Stimulated activated naive CD8-positive, alpha-beta T cell treated with anti-CD3 and anti-CD28 coated beads, Interleukin-15, Interleukin-2, amounts not matched to agents 100 ng/mL and 50 ng/mL, for 24 hours (primary cell): Measurements from ENCODE around the gene BAHCC1.

ENCODE experiments used
- H3K27ac Mint-ChIP-seq: one replicate; pipeline ENCODE4 v1.8.0; 2021; ENCODE audit warnings: mild to moderate bottlenecking, mixed read lengths
- H3K27me3 Mint-ChIP-seq: one replicate; pipeline ENCODE4 v1.8.0; 2021; ENCODE audit warnings: mixed read lengths
- H3K36me3 Mint-ChIP-seq: one replicate; pipeline ENCODE4 v1.8.0; 2021; ENCODE audit warnings: low read depth, mixed read lengths
- H3K4me1 Mint-ChIP-seq: one replicate; pipeline ENCODE4 v1.8.0; 2021; ENCODE audit warnings: low read depth, mixed read lengths
- H3K4me3 Mint-ChIP-seq: one replicate; pipeline ENCODE4 v1.8.0; 2021; ENCODE audit warnings: mild to moderate bottlenecking, mixed read lengths
- H3K9me3 Mint-ChIP-seq: one replicate; pipeline ENCODE4 v1.8.0; 2021; ENCODE audit warnings: mixed read lengths

BAHCC1 gene

GRCh38 chr17:81388091-81388611 lies 7.1 kb upstream of the BAHCC1 start:
- no peaks in the 10 kb centered on the region for H3K9me3 Mint-ChIP-seq
- H3K36me3 Mint-ChIP-seq = no peaks in the 10 kb centered on the region
- H3K27ac Mint-ChIP-seq = no peak overlapping the region
- H3K4me1 Mint-ChIP-seq = peaks cover 4% of the 10 kb centered on the region
- peak overlapping the region; percentile 79 for H3K4me3 Mint-ChIP-seq
- peaks cover 46% of the 10 kb centered on the region for H3K27me3 Mint-ChIP-seq

DNA sequence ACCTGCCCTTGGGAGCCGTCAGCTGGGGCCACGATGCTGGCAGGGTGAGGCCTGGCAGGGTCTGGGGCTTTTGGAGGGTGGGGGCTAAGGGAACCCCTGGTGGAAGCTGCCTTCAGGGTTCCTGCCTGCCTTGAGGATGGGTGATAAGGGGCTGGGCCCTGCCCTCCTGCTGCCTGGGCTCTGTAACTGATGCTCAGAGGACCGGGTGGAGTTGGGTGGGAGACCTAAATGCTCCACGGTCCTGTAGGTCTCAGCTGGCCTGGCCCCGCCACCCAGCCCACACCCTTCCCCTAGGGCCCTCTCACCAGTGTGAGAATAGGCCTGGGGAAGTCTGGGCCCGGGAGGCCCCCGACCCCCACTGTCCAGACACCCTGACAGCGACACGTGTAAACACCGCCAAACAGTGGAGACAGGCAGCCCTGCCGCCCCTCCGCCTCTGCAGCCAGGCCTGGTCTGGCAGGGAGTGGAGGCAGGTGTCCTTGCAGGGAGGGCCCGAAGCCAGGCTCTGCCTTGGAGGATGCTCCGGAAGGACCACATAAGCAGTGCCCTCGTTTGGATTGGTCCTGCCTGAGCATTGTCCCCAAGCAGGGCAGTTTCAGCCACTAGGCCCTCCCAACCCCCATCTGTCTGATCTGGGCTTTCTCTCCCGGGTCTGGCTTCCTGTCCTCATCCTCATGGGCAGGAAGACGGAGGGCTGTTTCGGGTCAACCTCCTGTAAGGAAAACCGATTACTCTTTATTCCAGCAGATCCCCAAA lies 6.5 kb upstream of the BAHCC1 start:
- peaks cover 5% of the 10 kb centered on the region for H3K4me1 Mint-ChIP-seq
- no peak overlapping the region for H3K27ac Mint-ChIP-seq
- no peak overlapping the region for H3K4me3 Mint-ChIP-seq
- H3K27me3 Mint-ChIP-seq = peaks cover 46% of the 10 kb centered on the region
- no peaks in the 10 kb centered on the region for H3K36me3 Mint-ChIP-seq
- no peaks in the 10 kb centered on the region for H3K9me3 Mint-ChIP-seq

DNA sequence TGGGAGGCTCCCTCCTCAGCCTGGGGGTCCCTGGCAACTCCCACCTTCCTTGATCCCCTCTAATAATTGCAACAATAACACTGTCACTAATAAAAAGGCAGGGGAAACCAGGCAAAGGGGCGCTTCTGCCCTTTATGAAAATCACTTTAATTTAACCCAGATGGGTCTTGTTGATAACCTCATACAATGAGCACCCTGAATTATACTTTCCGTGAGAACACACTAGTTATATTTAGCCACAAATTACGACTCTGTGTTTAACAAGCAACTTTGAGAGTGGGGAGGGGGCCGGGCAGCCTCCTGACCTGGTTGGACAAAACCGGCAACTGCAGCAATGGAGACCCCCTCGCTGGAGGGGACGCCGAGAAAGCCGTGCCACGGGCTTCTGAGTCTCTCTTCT lies 5.7 kb upstream of the BAHCC1 start:
- Mint-ChIP-seq H3K4me3 (no peak overlapping the region), H3K27me3 (peaks cover 54% of the 10 kb centered on the region), H3K36me3 (no peaks in the 10 kb centered on the region), H3K9me3 (no peaks in the 10 kb centered on the region), H3K27ac (no peak overlapping the region), H3K4me1 (peaks cover 12% of the 10 kb centered on the region)

- Mint-ChIP-seq H3K36me3 (no peaks in the 10 kb centered on the region), H3K27me3 (peaks cover 54% of the 10 kb centered on the region), H3K27ac (no peak overlapping the region), H3K4me3 (no peak overlapping the region), H3K9me3 (no peaks in the 10 kb centered on the region), H3K4me1 (peaks cover 18% of the 10 kb centered on the region)
Observed at GRCh38 chr17:81390029-81390872, 5.0 kb upstream of the BAHCC1 start.

- no peak overlapping the region for H3K4me3 Mint-ChIP-seq
- peaks cover 20% of the 10 kb centered on the region for H3K4me1 Mint-ChIP-seq
- H3K9me3 Mint-ChIP-seq = no peaks in the 10 kb centered on the region
- H3K27me3 Mint-ChIP-seq = peaks cover 50% of the 10 kb centered on the region
- H3K27ac Mint-ChIP-seq = no peak overlapping the region
- H3K36me3 Mint-ChIP-seq = no peaks in the 10 kb centered on the region
Observed at GRCh38 chr17:81390873-81391255, 4.4 kb upstream of the BAHCC1 start.

DNA sequence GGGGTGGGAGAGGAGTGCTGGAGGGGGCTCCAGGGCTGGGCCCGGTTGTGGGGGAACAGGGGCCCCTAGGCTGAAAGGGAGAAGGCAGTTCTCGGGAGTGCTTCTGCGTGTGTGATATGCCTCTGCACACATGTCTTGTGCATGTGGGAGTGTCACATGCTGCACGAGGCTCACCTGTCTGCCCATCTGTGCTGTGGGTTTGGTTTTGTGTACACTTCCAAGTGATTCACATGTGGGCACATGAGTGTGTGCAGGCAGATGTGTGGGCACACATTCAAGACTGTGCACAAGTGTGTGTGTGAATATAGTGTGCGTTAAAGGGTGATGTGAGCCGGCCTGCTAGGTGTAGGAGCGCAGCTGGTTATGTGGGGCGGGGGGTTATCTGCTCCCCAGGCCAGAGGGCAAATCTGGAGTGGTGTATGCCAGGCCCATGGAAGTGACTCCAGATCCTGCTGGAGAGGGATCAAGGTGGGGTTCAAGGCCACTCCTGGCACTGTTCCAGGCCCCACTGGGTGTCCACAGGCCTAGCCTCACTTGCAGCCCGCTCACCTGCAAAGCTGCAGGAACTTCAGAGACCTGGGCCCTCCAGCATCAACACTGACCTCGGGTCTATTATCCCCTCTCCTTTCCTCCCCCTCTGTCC lies 3.8 kb upstream of the BAHCC1 start:
- Mint-ChIP-seq H3K4me3 (no peak overlapping the region), H3K27ac (no peak overlapping the region), H3K4me1 (peaks cover 20% of the 10 kb centered on the region), H3K9me3 (no peaks in the 10 kb centered on the region), H3K36me3 (no peaks in the 10 kb centered on the region), H3K27me3 (peaks cover 45% of the 10 kb centered on the region)

DNA sequence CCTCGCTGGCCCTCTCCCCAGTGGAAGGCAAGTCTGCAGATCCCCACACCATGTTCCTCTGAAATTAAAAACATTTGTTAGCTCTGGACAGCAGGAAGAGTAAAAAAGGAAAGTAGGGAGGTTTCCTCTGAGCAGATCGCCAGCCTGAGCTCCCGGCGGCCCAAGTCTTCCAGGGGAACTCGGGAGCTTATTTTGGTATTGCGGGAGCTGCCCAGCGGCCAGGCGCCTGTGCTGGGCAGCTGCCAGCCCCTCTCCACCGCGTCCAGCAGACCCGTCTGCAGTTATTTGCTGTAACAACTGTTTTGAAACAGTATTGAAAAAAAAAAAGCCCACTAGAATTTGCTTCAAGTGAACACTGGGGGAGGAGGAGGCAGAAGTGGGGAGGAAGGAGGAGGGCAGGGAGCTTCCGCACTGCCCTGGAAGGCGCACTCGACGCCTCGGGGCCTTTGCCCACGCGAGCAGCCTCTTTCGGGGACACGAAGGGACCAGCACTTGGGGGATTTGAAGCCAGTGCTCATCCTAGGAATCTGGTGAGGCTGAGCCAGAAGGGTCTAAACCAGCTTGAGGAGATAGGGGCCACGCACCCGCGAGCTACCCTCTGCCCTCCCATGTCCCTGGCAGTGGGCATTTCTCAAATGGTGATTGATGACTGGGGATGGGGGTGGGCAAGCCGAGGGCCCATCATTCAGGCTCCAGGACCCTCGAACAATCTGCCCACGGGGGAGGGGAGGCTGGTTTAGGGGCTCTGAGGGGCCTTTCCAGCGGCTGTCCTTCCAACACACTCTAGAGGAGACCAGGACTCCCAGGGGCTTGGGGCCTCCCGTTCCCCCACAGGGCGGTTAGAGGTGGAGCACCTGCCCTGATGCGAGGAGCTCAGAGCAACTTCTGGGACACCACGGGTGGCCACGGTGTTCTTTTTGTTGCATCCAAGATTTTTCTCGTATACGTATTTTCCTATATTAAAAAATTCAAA lies 3.0 kb upstream of the BAHCC1 start:
- Mint-ChIP-seq H3K4me3 (peak overlapping the region; percentile 17), H3K36me3 (no peaks in the 10 kb centered on the region), H3K27ac (no peak overlapping the region), H3K27me3 (peaks cover 44% of the 10 kb centered on the region), H3K9me3 (no peaks in the 10 kb centered on the region), H3K4me1 (peaks cover 18% of the 10 kb centered on the region)

GRCh38 chr17:81392909-81393654 lies 2.2 kb upstream of the BAHCC1 start:
- Mint-ChIP-seq H3K9me3 (no peaks in the 10 kb centered on the region), H3K4me3 (peak overlapping the region; percentile 17), H3K36me3 (no peaks in the 10 kb centered on the region), H3K4me1 (peaks cover 20% of the 10 kb centered on the region), H3K27me3 (peaks cover 47% of the 10 kb centered on the region), H3K27ac (no peak overlapping the region)

DNA sequence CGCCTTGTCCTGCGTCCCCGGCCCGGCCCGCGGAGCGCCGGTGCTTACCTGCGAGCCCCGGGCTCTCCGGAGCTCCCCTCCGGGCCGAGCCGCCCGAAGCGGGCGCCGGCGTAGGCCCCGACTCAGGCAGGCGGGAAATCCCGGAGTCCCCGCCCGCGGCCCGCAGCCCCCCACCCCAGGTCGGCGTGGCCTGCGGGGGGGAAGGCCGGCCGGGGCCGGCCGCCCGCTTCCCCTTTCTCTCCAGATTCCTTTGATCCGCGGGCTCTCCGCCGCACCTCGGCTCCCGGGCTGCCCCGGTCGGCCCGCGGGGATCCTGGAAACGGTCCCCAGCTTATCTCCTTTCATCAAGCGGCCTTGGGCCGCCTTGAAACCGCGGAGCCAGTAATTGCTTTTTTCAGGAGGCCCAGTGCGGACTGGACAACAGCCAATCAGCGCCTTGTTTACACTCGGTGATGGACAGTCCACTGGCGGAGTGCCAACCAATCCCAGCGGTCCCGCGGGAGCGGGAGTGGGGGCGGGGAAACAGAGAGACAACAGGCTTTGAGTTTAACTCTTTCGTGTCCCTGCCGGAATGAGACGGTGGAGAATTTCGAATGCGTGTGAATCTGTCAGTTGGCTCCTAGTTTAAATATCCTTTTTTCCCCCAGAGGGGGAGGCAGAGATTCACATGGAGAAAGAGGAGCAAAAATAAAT lies 1.4 kb upstream of the BAHCC1 start:
- H3K4me1 Mint-ChIP-seq = peaks cover 25% of the 10 kb centered on the region
- peaks cover 50% of the 10 kb centered on the region for H3K27me3 Mint-ChIP-seq
- peak overlapping the region; percentile 68 for H3K27ac Mint-ChIP-seq
- H3K36me3 Mint-ChIP-seq = no peaks in the 10 kb centered on the region
- H3K9me3 Mint-ChIP-seq = no peaks in the 10 kb centered on the region
- H3K4me3 Mint-ChIP-seq = peak overlapping the region; percentile 61

DNA sequence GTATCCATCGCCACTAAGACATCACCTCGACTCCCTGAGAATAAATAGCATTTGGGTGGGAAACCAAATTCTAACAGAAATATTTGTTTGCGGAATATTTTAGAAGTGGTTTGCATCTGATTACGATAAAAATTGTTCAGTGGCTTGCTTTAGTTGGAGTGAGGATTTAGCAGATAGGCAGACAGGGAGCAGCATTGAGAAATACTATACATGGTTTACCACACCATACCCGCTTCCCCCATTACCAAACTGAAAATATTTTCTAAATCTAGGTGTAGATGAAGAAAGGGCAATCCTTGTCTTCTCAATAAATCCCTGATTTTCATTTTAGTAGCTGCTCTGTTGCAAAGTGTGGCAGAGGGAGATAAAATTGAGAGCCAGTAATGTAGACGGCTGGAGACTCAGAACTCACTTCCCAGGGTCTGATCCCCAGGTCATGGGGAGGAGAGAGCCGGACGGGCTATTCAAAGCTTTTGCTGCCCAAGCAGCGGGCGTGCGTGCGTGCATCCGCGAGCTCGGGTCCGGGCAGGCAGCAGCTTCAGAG lies 808 bp upstream of the BAHCC1 start:
- peaks cover 27% of the 10 kb centered on the region for H3K4me1 Mint-ChIP-seq
- H3K9me3 Mint-ChIP-seq = no peaks in the 10 kb centered on the region
- no peaks in the 10 kb centered on the region for H3K36me3 Mint-ChIP-seq
- H3K4me3 Mint-ChIP-seq = peak overlapping the region; percentile 61
- H3K27ac Mint-ChIP-seq = no peak overlapping the region
- H3K27me3 Mint-ChIP-seq = peaks cover 52% of the 10 kb centered on the region

DNA sequence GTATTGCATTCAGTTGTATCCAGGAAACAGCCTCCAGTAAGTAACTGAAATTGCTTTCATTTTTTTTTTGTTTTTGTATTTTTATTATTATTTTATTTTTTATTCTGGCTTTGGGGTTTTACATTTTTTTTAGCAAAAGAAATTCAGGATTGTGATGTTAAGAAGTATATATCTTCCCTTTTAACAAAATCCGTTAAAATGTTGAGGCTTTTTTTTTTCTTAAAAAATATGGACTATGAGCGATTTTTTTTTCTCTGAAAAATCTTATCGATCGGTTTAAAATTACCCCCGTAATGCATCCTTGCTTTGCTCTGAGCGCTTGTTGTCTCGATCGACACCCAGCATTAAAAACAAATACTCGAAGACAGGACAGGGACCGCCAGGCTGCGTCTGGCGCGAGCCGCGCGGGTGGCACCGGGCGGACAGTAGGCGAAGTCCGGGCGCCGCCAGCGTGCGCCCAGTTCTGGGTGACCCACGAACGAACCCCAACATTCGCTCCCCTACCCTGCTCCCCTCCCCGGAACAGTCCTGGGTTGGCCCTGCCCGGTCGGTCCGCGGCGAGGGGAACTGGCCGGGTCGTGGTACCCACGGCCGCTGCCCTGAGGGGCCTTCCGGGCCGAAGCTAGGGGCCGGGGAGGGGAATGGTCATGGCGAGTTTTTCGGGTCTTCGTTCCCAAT lies 482 bp downstream of the BAHCC1 start:
- peaks cover 32% of the 10 kb centered on the region for H3K4me1 Mint-ChIP-seq
- H3K27ac Mint-ChIP-seq = no peak overlapping the region
- peak overlapping the region; percentile 73 for H3K4me3 Mint-ChIP-seq
- no peaks in the 10 kb centered on the region for H3K36me3 Mint-ChIP-seq
- no peaks in the 10 kb centered on the region for H3K9me3 Mint-ChIP-seq
- peaks cover 54% of the 10 kb centered on the region for H3K27me3 Mint-ChIP-seq

DNA sequence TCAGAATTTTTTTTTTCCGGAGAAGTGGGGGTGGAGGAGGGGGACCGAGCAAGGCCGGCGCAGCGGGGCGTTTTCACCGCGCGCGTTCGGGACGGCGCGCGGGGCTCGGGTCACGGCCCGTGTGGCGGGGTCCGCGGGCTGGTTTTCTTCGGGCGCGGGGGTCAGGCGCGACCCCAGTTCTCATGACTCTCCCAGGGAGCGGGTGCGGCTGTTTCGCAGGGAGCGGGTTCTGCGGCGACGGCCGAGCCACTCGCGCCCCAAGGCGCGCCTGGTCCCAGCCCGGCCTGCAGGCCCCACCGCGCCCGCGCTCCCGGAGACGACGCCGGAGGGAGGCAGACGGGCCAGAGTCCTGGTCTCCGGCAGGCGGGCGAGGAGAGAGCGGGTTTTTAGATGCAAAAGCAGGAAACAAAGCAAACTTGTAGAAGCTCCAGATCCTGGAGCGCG lies 1.0 kb downstream of the BAHCC1 start:
- no peaks in the 10 kb centered on the region for H3K36me3 Mint-ChIP-seq
- peaks cover 32% of the 10 kb centered on the region for H3K4me1 Mint-ChIP-seq
- H3K9me3 Mint-ChIP-seq = no peaks in the 10 kb centered on the region
- H3K27me3 Mint-ChIP-seq = peaks cover 58% of the 10 kb centered on the region
- no peak overlapping the region for H3K4me3 Mint-ChIP-seq
- H3K27ac Mint-ChIP-seq = no peak overlapping the region
